Nephron (organoid): Measurements from ENCODE around the gene BEGAIN.

Experiments
- H3K27ac Mint-ChIP-seq, 3 experiments: 2 replicates each; pipeline ENCODE4 v1.8.0; 2020; ENCODE audit warnings: mixed read lengths in 3 of 3, mild to moderate bottlenecking in 2 of 3, moderate library complexity in 1 of 3
- H3K27me3 Mint-ChIP-seq: 2 replicates; pipeline ENCODE4 v1.8.0; 2021; ENCODE audit warnings: low read depth, mild to moderate bottlenecking, moderate library complexity, mixed read lengths
- H3K36me3 Mint-ChIP-seq: 2 replicates; pipeline ENCODE4 v1.8.0; 2020; ENCODE audit warnings: low read depth, mixed read lengths
- H3K4me1 Mint-ChIP-seq: 2 replicates; pipeline ENCODE4 v1.8.0; 2020; ENCODE audit warnings: mixed read lengths
- H3K4me3 Mint-ChIP-seq, 3 experiments: 2 replicates each; pipeline ENCODE4 v1.8.0; 2020; ENCODE audit warnings: mild to moderate bottlenecking in 3 of 3, mixed read lengths in 3 of 3, moderate library complexity in 2 of 3
- H3K9me3 Mint-ChIP-seq: 2 replicates; pipeline ENCODE4 v1.8.0; 2020; ENCODE audit warnings: mixed read lengths
- TF ChIP-seq, protein P1 (sequence below), 3 experiments: fragments of 200-600 bp; sonication (generic); IDR thresholded peaks; one replicate each; pipeline ENCODE4 v1.5.0; 2021; ENCODE audit warnings: antibody characterized with exemption in 3 of 3; ENCODE audit not compliant: unreplicated experiment in 3 of 3

The BEGAIN gene

DNA sequence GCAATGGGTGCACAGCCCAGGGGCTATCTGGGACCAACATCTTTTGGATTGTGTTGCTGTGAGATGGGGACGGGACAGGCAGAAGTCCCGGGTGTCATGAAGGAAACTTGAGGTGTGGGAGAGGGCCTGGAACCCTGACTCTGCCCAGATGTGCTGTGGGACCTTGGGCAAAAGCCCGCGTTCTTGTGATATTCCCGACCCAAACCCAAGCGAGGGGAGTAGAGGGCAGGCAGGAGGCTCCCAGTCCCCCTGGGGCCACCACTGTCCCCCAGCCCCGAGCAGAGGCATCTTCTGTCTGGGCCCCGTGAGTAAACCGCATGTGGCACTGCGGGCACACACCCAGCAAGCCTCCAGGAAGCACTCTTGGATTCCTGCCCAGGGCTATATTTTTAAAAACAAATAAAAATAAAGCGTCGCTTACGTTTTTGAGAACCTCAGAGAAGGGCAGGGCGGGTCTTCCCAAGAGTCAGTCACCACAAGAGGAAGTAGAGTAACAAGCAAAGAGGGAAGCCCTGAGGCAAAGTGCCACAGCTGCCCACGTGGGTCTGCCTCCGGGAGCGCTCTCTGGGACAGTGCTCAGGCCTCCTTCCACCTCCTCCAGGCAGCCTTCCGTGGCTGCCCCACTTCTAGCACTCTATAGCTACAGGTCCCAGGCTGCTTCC lies 39.5 kb downstream of the BEGAIN start:
- Mint-ChIP-seq H3K4me1 (peaks cover 1% of the 10 kb centered on the region), H3K27me3 (peaks cover 12% of the 10 kb centered on the region), H3K9me3 (no peaks in the 10 kb centered on the region), H3K27ac (no peak overlapping the region), H3K36me3 (no peaks in the 10 kb centered on the region), H3K4me3 (no peak overlapping the region)
- TF ChIP-seq, protein P1, sequence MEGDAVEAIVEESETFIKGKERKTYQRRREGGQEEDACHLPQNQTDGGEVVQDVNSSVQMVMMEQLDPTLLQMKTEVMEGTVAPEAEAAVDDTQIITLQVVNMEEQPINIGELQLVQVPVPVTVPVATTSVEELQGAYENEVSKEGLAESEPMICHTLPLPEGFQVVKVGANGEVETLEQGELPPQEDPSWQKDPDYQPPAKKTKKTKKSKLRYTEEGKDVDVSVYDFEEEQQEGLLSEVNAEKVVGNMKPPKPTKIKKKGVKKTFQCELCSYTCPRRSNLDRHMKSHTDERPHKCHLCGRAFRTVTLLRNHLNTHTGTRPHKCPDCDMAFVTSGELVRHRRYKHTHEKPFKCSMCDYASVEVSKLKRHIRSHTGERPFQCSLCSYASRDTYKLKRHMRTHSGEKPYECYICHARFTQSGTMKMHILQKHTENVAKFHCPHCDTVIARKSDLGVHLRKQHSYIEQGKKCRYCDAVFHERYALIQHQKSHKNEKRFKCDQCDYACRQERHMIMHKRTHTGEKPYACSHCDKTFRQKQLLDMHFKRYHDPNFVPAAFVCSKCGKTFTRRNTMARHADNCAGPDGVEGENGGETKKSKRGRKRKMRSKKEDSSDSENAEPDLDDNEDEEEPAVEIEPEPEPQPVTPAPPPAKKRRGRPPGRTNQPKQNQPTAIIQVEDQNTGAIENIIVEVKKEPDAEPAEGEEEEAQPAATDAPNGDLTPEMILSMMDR (IDR thresholded peaks at IDR 0.05; ENCODE audit: unreplicated experiment in 3 of 3) = no peak

DNA sequence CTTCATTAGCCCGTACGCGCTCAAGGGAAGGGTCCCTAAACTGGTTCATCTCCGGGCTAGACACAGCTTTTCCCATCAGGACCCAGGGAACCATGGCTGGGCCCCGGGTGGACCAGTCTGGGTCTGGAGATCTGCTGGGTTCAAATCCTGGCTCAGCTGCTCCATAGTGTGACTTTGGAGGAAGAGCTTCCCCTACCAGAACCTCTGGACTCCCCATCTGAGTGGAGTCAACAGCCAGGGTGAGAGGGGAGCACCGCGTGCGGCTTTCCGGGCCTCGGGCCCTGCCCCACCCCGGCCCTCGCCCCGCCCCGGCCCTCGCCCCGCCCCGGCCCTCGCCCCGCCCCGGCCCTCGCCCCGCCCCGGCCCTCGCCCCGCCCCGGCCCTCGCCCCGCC lies 41.2 kb downstream of the BEGAIN start:
- Mint-ChIP-seq H3K4me3 (no peak overlapping the region), H3K4me1 (peaks cover 8% of the 10 kb centered on the region), H3K27me3 (peaks cover 12% of the 10 kb centered on the region), H3K36me3 (no peaks in the 10 kb centered on the region), H3K27ac (no peak overlapping the region), H3K9me3 (no peaks in the 10 kb centered on the region)
- TF ChIP-seq, protein P1 (IDR thresholded peaks at IDR 0.05; ENCODE audit: unreplicated experiment in 3 of 3) = no peak

DNA sequence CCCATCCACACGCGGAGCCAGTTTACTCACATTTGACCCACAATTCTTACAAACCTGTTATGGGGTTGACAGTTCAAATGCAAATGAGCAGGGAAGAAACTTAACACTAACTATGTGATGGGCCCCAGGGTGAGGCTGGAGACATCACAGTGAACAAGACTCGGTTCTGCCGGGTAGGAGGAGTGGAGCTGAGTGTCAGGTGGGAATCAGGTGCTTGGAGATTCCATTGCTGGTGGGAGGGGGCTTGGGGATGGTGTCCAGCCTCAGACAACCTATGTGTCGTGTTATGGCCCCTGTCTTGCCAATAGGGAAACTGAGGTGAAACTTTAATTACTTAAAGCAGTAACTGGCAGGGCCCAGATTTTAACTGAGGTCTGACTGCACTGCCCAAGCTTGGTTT lies 41.9 kb downstream of the BEGAIN start:
- Mint-ChIP-seq H3K27ac (no peak overlapping the region), H3K4me1 (peaks cover 8% of the 10 kb centered on the region), H3K4me3 (peak overlapping the region in 1 of 3 experiments; percentile 14), H3K36me3 (no peaks in the 10 kb centered on the region), H3K9me3 (no peaks in the 10 kb centered on the region), H3K27me3 (peaks cover 12% of the 10 kb centered on the region)
- TF ChIP-seq, protein P1 (IDR thresholded peaks at IDR 0.05; ENCODE audit: unreplicated experiment in 3 of 3) = no peak

DNA sequence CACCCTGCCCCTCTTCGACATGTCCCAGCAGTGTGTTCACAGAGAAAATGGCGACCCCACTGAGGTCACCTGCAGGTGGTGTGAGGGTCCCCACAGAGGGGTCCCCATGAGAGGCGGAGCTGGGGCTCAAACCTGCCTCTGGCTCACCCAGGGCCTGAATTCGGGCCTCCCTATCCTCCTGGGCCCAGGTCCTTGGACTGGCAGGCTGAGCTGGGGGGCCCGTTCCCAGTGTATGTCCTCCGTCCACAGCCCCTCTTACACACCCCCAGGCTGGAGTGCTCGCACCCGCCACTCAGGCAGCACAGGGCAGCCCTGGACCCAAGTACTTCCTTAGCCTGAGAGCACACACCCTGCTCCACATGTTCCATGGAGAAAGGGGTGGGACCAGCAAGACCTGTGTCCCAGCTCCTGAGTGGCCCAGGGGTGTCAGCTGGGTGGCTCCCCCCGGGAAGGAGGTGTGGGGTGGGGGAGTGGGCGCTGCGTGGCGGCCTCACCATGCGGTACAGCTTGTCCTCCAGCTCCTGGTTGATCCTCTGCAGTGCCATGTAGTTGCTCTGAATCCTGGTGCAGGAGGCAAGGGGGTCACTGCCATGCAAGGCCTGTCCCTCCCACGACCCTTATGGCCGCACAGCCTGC lies 42.6 kb downstream of the BEGAIN start:
- no peaks in the 10 kb centered on the region for H3K9me3 Mint-ChIP-seq
- peaks cover 12% of the 10 kb centered on the region for H3K27me3 Mint-ChIP-seq
- TF ChIP-seq, protein P1 (IDR thresholded peaks at IDR 0.05; ENCODE audit: unreplicated experiment in 3 of 3) = no peak
- no peak overlapping the region for H3K4me3 Mint-ChIP-seq
- no peaks in the 10 kb centered on the region for H3K36me3 Mint-ChIP-seq
- H3K4me1 Mint-ChIP-seq = peaks cover 8% of the 10 kb centered on the region
- H3K27ac Mint-ChIP-seq = no peak overlapping the region

DNA sequence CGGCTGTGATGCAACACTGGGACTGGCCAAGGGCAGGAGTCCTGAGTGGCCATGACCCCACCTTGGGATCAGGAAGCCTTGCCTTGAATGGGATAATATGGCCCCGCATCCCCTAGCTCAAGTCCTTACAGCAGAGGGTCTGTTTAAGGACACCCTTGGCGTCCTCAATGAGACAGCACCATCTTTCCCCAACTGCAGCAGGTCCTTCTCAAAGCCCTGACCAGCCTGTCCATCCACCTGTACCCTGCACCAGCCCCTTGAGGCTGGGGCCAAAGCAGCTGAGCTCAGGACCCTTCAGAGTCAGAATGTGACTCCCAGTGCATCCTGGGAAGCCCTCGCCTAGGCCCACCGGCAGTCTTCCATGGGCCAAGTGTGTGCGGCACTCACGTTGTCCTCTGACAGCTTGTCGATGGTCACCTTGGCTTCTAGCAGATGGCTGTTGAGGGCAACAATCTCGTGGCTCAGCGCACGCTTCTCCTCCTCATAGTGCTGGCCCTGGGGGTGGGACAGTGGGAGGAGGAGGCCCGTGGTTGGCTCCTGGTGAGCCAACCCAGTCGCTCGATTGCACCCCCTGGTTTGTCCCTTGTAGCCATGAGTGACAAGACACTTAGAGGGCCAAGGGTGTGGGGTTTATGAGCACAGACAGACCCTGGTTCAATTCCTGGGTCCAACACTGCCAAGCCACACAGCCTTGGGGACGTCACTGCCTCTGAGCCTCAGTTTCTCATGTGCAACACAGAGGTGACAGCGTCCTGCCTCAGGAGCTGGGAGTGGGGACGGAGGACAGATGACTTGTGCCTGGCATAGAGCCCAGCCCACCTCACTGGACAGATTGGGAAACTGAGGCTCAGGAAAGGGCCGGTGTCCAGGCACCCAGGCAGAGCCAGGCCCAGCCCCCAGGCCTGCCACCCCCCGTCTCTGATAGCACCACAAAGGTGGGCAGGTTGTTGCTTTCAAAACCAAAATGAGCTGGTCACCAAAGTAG lies 43.5 kb downstream of the BEGAIN start:
- Mint-ChIP-seq H3K4me3 (no peak overlapping the region), H3K36me3 (no peaks in the 10 kb centered on the region), H3K27me3 (peaks cover 9% of the 10 kb centered on the region), H3K9me3 (no peaks in the 10 kb centered on the region), H3K4me1 (peaks cover 8% of the 10 kb centered on the region), H3K27ac (no peak overlapping the region)
- TF ChIP-seq, protein P1 (IDR thresholded peaks at IDR 0.05; ENCODE audit: unreplicated experiment in 3 of 3) = no peak
